Amygdala (tissue), 56 donors: ENCODE measurements around the gene METTL21A.
A peak's percentile ranks its signal among the peaks of the same experiment; 100 is the strongest.

Experiments
- DNase-seq, 56 donors: peaks; one replicate each; lab custom pipeline; 2025; lab: John Stamatoyannopoulos, UW

The METTL21A gene

GRCh38 chr2:207624185-207625013, 795 bp downstream of the METTL21A start:
- DNase-seq: peak in 36 of 56 donors; percentile 14 to 81 (median 62)

- no peak for DNase-seq
Observed at GRCh38 chr2:207621501-207622039, 3.6 kb downstream of the METTL21A start.

GRCh38 chr2:207619764-207620203, 5.4 kb downstream of the METTL21A start:
- DNase-seq: no peak

- DNase-seq: no peak
Observed at GRCh38 chr2:207617011-207617671, 8.1 kb downstream of the METTL21A start.

GRCh38 chr2:207616185-207616584, 9.0 kb downstream of the METTL21A start:
- DNase-seq: no peak

- DNase-seq: no peak
Observed at GRCh38 chr2:207614824-207615223, 10.4 kb downstream of the METTL21A start.

GRCh38 chr2:207612714-207613113, 12.5 kb downstream of the METTL21A start:
- no peak for DNase-seq

GRCh38 chr2:207606829-207607228, 18.4 kb downstream of the METTL21A start:
- DNase-seq: no peak

GRCh38 chr2:207606399-207606798, 18.8 kb downstream of the METTL21A start:
- no peak for DNase-seq

GRCh38 chr2:207603486-207603885, 21.7 kb downstream of the METTL21A start:
- DNase-seq: no peak

GRCh38 chr2:207601774-207602173, 23.4 kb downstream of the METTL21A start:
- no peak for DNase-seq

- DNase-seq: no peak
Observed at GRCh38 chr2:207600231-207600630, 25.0 kb downstream of the METTL21A start.

GRCh38 chr2:207599636-207600035, 25.6 kb downstream of the METTL21A start:
- no peak for DNase-seq

- no peak for DNase-seq
Observed at GRCh38 chr2:207594731-207595130, 30.5 kb downstream of the METTL21A start.

- DNase-seq: no peak
Observed at GRCh38 chr2:207594264-207594663, 30.9 kb downstream of the METTL21A start.

- no peak for DNase-seq
Observed at GRCh38 chr2:207593277-207593676, 31.9 kb downstream of the METTL21A start.

- DNase-seq: no peak
Observed at GRCh38 chr2:207589143-207589542, 36.1 kb downstream of the METTL21A start.

GRCh38 chr2:207587305-207587704, 37.9 kb downstream of the METTL21A start:
- no peak for DNase-seq

- no peak for DNase-seq
Observed at GRCh38 chr2:207584952-207585351, 40.2 kb downstream of the METTL21A start.

GRCh38 chr2:207571370-207571769, 53.8 kb downstream of the METTL21A start:
- no peak for DNase-seq

- DNase-seq: no peak
Observed at GRCh38 chr2:207567671-207568070, 57.5 kb downstream of the METTL21A start.
